ENCODE measurements around the gene TRIM33.

DNA sequence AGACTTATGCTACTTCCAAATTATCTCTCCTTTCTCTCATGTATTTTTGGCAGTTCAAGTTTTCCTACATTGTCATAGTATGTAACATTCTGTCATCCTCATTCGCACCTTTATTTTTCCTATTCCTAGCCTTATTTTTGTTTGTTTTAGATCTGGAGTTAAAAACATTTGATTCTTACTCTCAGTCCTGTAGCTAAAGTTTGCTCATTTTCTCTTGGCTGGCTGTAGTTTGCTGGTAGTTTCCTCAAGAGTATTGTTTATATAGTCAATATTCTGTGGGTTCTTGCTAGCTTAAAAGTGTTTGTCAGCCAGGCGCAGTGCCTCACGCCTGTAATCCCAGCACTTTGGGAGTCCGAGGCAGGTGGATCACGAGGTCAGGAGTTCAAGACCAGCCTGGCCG is 29.8 kb upstream of the TRIM33 start:
- TF ChIP-seq, protein P1, sequence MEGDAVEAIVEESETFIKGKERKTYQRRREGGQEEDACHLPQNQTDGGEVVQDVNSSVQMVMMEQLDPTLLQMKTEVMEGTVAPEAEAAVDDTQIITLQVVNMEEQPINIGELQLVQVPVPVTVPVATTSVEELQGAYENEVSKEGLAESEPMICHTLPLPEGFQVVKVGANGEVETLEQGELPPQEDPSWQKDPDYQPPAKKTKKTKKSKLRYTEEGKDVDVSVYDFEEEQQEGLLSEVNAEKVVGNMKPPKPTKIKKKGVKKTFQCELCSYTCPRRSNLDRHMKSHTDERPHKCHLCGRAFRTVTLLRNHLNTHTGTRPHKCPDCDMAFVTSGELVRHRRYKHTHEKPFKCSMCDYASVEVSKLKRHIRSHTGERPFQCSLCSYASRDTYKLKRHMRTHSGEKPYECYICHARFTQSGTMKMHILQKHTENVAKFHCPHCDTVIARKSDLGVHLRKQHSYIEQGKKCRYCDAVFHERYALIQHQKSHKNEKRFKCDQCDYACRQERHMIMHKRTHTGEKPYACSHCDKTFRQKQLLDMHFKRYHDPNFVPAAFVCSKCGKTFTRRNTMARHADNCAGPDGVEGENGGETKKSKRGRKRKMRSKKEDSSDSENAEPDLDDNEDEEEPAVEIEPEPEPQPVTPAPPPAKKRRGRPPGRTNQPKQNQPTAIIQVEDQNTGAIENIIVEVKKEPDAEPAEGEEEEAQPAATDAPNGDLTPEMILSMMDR (IDR thresholded peaks at IDR 0.05; ENCODE audit: poor library complexity): no peak
- TF ChIP-seq EZH2phosphoT487 (IDR thresholded peaks at IDR 0.05; ENCODE audit: low read depth, severe bottlenecking, unreplicated experiment): no peak
- TF ChIP-seq EZH2 (IDR thresholded peaks at IDR 0.05; ENCODE audit: borderline replicate concordance): no peak
